HepG2 (cell line): Measurements from ENCODE around the gene ARHGEF11. TPM values are rescaled to one million over a fixed set of nuclear protein-coding genes. Genes with fewer than 3 reads are reported as not detected.

ENCODE experiments used
- ATF2 ChIP-seq: sonication (generic); formaldehyde crosslinking; IDR thresholded peaks from 2 replicates; pipeline ENCODE4 v1.4.0; 2020; ENCODE audit warnings: missing genetic modification reagents
- ELF3 ChIP-seq: IDR thresholded peaks from 2 replicates; pipeline ENCODE4 v1.6.1; 2016; ENCODE audit warnings: missing genetic modification reagents, missing compliant biosample characterization
- HNF1A ChIP-seq, 2 experiments: sonication (generic) in 1 of 2; formaldehyde crosslinking in 1 of 2; IDR thresholded peaks; 2 replicates each; pipeline versions ENCODE4 v1.4.0 to v1.6.1; 2016 to 2020; ENCODE audit warnings: borderline replicate concordance in 1 of 2, low read depth in 1 of 2, mild to moderate bottlenecking in 1 of 2, missing genetic modification reagents in 1 of 2
- HOMEZ ChIP-seq: IDR thresholded peaks from 2 replicates; pipeline ENCODE4 v1.6.1; 2016; ENCODE audit warnings: low read depth
- IRF9 ChIP-seq: sonication (generic); formaldehyde crosslinking; IDR thresholded peaks from 2 replicates; pipeline ENCODE4 v1.8.0; 2022; ENCODE audit warnings: missing genetic modification reagents, mild to moderate bottlenecking, borderline replicate concordance
- MLLT10 ChIP-seq: sonication (generic); formaldehyde crosslinking; IDR thresholded peaks from 2 replicates; pipeline ENCODE4 v1.4.0; 2020; ENCODE audit warnings: missing genetic modification reagents
- MYPOP ChIP-seq: sonication (generic); formaldehyde crosslinking; IDR thresholded peaks from 2 replicates; pipeline ENCODE4 v1.8.1; 2023; ENCODE audit warnings: mild to moderate bottlenecking, moderate library complexity, missing genetic modification reagents
- NFE2L2 ChIP-seq: fragments of 150-350 bp; IDR thresholded peaks from 2 replicates; pipeline ENCODE4 v1.6.1; 2014; ENCODE audit warnings: low read length
- PRPF4 ChIP-seq: fragments of 200-400 bp; formaldehyde crosslinking; IDR thresholded peaks from 2 replicates; pipeline ENCODE4 v1.6.1; 2016; ENCODE audit warnings: low read length, low read depth; ENCODE audit not compliant: poor library complexity, severe bottlenecking
- RNF219 ChIP-seq: sonication (generic); formaldehyde crosslinking; IDR thresholded peaks from 2 replicates; pipeline ENCODE4 v1.5.0; 2020; ENCODE audit warnings: mild to moderate bottlenecking, missing genetic modification reagents
- ZBTB21 ChIP-seq: sonication (generic); formaldehyde crosslinking; IDR thresholded peaks from 2 replicates; pipeline ENCODE4 v1.4.0; 2020; ENCODE audit warnings: missing genetic modification reagents
- ZNF225 ChIP-seq: sonication (generic); formaldehyde crosslinking; IDR thresholded peaks from 2 replicates; pipeline ENCODE4 v1.4.0; 2020; ENCODE audit warnings: mild to moderate bottlenecking, missing genetic modification reagents
- ZNF30 ChIP-seq: sonication (generic); formaldehyde crosslinking; IDR thresholded peaks from 2 replicates; pipeline ENCODE4 v1.5.0; 2020; ENCODE audit warnings: mild to moderate bottlenecking, missing genetic modification reagents
- ZNF33A ChIP-seq: sonication (generic); formaldehyde crosslinking; IDR thresholded peaks from 2 replicates; pipeline ENCODE4 v1.5.1; 2020; ENCODE audit warnings: missing genetic modification reagents, mild to moderate bottlenecking, moderate library complexity, borderline replicate concordance
- ZNF501 ChIP-seq: sonication (generic); formaldehyde crosslinking; IDR thresholded peaks from 2 replicates; pipeline ENCODE4 v1.5.1; 2020; ENCODE audit warnings: mild to moderate bottlenecking, moderate library complexity, missing genetic modification reagents
- ZNF569 ChIP-seq: sonication (generic); formaldehyde crosslinking; IDR thresholded peaks from 2 replicates; pipeline ENCODE4 v1.5.0; 2020; ENCODE audit warnings: mild to moderate bottlenecking, missing genetic modification reagents, moderate library complexity, borderline replicate concordance
- polyA plus RNA-seq, 8 experiments: library from polyadenylated mRNA; depleted of rRNA in 3 of 8; stranded (reverse) in 7 of 8; unstranded in 1 of 8; fragments of >200 nt; fragmentation: Illumina TruSeq in 4 of 8; extraction: Trizol in 4 of 8; gene quantifications; 2 replicates each; pipeline versions ENCODE4 v1.2.1 to v1.2.3, GENCODE V29; 2011 to 2016; ENCODE audit warnings: low read depth in 4 of 8, missing spikeins in 1 of 8, mixed read lengths in 1 of 8; ENCODE audit not compliant: insufficient read depth in 1 of 8
- total RNA-seq, 5 experiments: library from RNA; depleted of rRNA; stranded (reverse); fragments of >200 nt; fragmentation: Illumina TruSeq; extraction: Trizol; gene quantifications; 2 replicates each; pipeline ENCODE4 v1.2.3, GENCODE V29; 2016; ENCODE audit warnings: low read depth in 1 of 5

Gene ARHGEF11
- total and polyA plus RNA-seq, 2 of the 13 experiments (the other 11 are each of a cell fraction or from before 2014, with no cell fraction given) = 16.5 to 21.2 TPM

GRCh38 chr1:156889802-156890580 lies 155.6 kb downstream of the ARHGEF11 start (continued):
- no peak for TF ChIP-seq HOMEZ (CRISPR knock-in tag)
- TF ChIP-seq ZNF501 = no peak
- no peak for TF ChIP-seq MLLT10 (CRISPR knock-in tag)
- no peak for TF ChIP-seq ZNF569 (CRISPR knock-in tag)
- TF ChIP-seq ELF3 (CRISPR knock-in tag) = 0 out of 2 replicates have a peak, but pooled peaks have one; percentile 23
- TF ChIP-seq IRF9 = no peak
- TF ChIP-seq ATF2 = no peak
- no peak for TF ChIP-seq ZBTB21
- TF ChIP-seq ZNF30 = no peak
- TF ChIP-seq ZNF33A = no peak
- TF ChIP-seq NFE2L2 = no peak
- TF ChIP-seq ZNF225 (CRISPR knock-in tag) = no peak
- TF ChIP-seq RNF219 (CRISPR knock-in tag) = no peak
- TF ChIP-seq MYPOP (CRISPR knock-in tag) = no peak
- TF ChIP-seq PRPF4 = no peak
- TF ChIP-seq HNF1A (IDR thresholded peaks at IDR 0.05; ENCODE audit: low read depth) = no peak
- no peak for TF ChIP-seq HNF1A (CRISPR knock-in tag; IDR thresholded peaks at IDR 0.05; ENCODE audit: borderline replicate concordance)
